ENCODE measurements around the gene THAP4.
"Not testable (repeated sequence)": the region's sequence is repeated elsewhere in the genome, so short reads cannot be mapped to it uniquely, and the experiment has no call there.

THAP4 gene

DNA sequence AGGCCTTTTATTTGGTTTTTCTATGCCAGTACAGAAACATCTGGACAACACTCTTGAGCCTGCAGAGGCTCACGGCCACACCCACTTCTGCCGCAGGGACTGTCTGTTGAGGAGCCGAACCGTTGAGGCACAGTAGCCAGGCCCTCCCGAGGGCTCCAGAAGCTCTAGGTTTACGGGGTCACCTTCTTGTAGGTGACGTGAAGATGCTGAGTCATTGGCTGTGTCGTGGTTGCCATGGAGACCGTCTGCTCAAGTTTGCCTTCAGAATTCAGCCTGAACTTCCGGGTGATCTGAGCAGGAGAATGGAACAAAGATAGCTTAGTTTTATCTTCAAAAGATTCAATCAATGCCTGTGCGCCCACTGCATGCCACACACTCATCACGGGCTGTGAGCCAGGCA, 52.5 kb downstream of the THAP4 start:
- peak; percentile 48 for DNase-seq (ENCODE audit: low spot score)

DNA sequence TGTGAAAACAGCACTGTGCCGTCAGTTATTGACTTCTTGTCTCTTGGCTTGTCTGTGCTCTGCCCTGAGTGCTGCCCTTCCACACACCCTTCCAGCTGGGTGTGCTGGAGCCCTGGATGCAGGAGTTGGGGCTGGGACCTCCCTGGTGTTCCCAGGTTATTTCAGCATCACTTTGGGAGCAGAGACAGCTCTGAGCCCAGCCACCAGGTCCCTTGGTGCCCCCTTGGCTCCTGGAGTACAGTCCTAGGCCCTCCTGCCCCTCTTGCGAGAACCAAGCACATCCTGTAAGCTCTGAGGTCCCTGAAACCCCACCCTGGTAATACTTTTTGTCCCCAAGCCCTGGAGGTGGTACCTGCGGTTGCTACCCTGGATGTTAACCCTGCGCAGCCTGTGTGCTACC, 54.2 kb downstream of the THAP4 start:
- no peak for DNase-seq (ENCODE audit: low spot score)

DNA sequence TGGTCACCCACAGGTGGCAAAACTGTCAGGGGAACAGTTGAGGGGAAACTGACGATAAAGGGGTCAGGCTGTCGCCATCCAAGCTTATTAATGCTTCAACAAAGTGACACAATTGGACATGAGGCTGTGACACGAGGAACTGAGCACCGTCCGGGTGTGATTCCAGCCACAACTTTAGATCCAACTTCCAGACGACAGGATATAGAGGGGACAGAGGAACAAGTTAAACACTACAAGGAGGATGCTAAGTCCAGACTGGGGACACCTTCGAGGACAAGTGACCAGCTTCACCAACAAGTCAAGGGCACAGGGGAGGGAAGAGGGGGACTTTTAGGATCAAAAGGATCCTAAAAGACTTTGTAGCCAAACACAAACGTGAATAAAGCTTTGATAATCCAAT, 54.6 kb downstream of the THAP4 start:
- no peak for DNase-seq (ENCODE audit: low spot score)

DNA sequence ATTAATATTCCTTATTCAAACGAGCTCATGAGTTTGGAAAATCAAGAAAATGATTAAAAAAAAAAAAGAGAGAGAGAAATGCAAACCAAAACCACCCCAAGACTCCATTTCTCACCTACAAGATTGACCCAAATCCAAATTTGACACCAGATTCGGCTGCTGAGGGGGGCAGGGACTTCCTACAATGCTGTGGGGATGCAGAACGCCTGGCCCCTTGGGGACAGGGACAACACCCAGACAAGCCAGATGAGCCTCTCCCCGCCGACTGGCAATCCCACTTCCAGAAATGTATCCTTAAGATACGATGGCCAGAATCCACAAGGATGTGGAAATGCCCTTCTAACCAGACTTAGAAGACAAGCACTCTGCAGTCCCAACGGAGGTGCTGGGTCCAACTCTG, 57.7 kb downstream of the THAP4 start:
- no peak for DNase-seq (ENCODE audit: low spot score)

DNA sequence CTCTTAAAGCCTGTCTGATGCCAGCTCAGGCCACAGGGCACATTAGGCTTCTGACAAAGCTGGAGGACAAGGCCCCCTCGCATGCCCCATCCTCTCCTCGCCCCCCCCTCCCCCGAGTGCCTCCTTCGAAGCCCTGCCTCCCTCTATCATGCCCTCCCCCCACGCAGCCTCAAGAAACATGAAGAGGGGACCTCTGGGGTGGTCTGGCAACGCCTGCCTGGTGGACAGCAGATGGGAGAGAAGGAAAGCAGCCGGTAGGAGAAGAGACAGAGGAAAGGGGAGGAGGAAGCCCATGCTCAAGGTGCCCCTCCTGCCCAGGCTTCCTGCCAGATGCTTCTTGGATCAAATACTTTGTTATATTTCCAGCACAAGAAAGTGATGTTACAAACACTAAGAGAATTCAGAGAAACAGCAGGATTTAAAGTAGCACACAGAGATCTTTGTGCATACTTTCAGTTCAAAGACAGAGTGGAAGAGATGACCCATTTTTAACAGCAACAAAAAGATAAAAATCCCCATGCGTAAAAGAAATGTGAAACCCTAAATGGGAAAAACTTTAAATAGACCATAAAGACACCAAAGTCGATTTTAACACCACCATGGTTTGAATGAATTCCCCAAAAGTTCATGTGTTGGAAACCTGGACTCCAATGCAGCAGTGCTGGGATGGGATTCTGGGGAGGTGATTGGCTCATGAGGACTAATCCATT, 59.4 kb downstream of the THAP4 start:
- peak; percentile 38 for DNase-seq (ENCODE audit: low spot score)

DNA sequence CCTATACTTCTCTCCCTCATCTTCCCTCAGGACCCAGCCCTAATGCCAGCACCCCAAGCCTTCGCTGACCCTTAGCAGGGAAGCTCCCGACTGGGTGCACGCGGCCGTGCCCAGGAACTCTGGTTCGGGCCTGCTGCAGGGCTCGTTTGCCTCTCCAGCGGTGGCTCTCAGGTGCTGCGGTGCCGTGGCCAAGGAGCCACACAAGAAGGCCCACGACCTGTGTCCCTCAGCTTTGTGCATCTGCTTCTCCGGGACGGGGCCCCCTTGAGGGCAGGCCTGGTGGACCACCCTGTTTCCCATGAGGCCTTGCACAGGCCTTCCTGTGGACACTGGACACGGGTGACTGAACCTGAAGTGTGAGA, 60.7 kb downstream of the THAP4 start:
- no peak for DNase-seq (ENCODE audit: low spot score)

DNA sequence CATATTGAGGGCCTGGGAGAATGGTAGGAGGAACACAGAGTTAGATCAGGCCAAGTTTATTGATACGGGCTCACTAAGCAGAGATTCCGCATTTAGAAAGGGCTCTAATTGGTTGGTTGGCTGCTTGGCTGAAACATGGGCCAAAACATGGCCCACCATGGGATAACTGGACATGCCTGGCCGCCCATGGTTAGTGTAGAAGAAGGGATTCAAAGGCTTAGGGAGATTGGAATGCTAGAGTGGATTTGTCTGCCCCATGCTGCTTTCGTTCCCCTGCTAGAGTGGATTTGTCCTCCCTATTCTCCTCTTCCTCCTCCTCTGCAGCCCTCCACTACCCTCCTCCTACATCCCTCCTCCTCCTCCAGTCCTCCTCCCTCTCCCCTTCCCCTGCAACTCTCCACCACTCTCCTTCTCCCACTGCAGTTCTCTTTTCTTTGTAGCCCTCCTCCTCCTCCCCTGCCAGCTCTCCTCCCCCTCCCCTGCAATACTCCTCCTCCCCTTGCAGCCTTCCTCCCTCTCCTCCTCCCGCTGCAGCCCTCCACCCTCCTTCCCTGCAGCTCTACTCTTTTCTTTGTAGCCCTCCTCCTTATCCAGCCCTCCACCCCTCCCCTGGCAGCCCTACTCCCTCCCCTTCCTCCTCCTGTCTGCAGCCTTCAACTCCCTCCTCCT, 61.2 kb downstream of the THAP4 start:
- DNase-seq (ENCODE audit: low spot score): no peak

DNA sequence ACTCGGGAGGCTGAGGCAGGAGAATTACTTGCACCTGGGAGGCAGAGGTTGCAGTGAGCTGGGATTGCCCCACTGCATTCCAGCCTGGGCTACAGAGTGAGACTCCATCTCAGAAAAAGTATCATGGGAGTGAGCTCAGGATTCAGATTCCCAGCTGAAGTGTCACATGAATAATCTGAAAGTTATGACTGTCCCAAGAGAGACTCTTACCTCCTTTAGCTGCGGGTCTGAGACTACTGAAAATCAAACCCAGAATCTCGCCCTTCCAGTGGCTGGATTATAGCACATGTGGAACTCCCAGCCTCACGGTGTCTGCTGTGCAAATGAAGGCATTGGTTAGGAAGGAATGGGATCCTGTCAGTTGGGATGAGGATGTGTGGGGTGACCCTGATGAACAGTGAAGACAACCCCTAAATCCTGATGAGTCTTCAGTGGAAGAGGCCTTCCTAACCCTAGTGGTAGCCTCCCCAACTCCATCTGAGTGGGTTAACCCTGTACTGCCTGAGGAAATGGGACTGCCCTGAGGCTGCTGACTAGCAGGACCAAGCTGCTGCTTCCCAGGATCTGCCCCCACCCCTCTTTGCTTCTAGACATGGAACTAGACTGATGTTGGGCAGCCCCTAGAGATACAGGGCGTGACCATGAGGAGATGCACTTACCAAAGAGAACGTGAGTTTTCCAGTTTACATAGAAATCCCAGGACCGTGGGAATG, 61.9 kb downstream of the THAP4 start:
- DNase-seq (ENCODE audit: low spot score): no peak

DNA sequence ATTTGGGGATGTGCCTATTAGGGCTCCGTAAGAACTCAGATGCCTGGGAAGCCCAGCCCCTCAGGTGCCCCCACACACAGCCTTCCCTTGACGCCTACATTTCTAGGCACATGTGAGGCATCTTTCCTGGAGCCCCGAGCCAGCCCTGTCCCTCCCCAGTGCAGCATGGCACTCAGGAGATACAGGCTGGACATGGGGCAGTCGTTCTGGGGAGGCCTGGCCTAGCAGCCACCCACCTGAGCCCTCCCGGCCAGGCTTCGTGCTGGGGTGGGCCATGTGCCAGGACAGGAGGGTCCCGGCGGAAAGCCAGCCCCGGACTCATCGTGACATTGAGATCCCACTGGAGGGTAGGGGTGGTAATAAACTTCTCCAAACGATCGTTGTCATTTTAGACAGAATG, 63.2 kb downstream of the THAP4 start:
- no peak for DNase-seq (ENCODE audit: low spot score)

DNA sequence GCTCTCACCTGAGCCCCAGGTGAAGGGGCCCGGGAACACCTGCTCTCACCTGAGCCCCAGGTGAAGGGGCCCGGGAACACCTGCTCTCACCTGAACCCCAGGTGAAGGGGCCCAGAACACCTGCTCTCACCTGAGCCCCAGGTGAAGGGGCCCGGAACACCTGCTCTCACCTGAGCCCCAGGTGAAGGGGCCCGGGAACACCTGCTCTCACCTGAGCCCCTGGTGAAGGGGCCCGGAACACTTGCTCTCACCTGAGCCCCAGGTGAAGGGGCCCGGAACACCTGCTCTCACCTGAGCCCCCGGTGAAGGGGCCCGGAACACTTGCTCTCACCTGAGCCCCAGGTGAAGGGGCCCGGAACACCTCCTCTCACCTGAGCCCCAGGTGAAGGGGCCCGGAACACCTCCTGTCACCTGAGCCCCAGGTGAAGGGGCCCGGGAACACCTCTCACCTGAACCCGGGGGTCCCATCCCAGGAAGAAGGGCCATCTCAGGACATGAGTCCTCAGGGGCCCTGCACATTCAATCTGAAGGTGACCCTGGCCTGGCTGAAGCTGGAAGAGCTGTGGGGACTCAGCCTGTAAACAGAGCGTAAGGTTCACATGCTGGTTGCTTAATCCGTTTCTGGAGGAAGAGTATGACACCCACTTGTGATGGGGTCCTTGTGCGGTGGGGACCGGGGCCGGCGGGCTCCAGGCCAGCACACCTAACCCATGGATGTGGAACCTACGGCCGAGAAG, 63.9 kb downstream of the THAP4 start:
- DNase-seq (ENCODE audit: low spot score): not testable (repeated sequence)

DNA sequence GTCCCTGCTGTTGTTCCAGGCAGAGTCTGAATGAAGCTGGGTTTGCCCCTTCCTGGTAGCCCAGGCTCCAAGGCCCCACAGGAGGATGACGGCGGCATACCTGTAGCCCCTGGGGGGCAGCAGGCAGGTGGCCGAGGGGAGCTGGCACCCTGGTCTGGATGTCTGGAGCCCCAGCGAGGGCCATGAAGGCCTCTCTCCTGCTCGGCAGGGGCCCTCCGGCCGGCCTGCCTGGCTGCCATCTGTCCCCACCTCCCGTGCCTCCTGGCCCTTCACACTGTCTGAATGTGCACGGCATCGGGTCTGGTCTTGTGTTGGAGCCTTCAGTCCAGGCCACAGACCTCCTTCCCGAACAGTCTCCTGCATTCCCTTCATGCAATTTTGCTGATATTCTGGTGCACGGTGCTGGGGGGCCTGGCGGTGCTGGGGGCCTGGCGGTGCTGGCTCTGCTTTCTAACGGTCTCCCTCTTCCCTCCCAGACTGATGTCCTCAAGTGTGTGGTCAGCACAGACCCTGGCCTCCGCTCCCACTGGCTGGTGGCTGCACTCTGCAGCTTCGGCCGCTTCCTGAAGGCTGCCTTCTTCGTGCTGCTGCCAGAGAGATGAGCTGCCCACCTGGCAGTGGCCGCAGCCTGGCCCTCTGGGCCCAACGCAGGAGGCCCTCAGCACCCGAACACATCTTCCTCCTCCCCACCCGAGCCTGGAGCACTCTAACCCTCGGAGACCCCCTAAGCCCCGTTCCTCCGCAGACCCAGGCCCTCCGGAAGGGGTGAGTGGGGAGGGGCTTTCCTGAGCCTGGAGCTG, 64.9 kb downstream of the THAP4 start:
- no peak for DNase-seq (ENCODE audit: low spot score)

DNA sequence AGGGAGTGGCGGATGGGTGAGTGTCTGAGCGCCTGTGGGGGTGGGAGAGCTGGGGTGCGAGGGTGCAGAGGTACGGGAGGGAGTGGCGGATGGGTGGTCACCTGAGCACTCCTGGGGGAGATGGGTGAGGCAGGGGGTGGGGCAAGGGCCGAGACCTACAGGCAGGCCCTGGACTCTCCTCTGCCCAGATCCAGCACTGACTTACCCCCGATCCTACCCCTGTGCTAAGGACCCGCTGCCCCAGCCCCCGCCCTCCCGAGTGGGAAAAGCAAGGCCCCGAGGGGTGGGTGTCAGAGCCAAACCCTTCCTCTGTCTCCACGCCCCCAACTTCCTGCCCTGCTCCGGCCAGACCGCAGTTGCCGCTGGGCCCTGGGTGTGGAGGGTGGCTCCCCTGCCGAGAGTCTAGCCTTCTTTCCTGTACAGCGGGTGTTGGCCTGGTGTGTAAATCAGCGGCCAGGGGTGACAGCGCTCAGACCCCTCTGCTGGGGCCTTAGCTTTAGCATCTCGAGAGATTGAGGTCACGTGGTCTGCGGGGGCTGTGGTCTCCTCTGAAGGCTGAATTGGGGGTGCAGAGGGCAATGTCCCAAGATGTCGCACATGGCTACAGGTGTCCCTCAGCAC, 65.9 kb downstream of the THAP4 start:
- no peak for DNase-seq (ENCODE audit: low spot score)

DNA sequence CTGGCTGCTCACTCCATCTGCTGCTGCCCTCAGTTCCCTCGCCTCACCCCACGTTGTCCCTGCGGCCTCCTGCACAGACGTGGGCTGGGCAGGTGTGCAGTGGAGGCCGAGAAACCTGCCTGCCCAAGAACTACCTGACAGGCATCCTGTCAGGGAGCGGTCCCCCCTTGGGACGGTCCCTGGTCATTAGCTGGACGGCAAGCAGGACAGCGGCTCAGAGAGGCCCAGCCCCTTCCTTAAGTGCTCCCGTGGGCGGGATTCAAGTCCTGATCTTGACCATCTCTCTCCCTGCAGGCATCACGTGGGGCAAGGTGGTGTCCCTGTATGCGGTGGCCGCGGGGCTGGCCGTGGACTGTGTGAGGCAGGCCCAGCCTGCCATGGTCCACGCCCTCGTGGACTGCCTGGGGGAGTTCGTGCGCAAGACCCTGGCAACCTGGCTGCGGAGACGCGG, 67.1 kb downstream of the THAP4 start:
- DNase-seq (ENCODE audit: low spot score): no peak

DNA sequence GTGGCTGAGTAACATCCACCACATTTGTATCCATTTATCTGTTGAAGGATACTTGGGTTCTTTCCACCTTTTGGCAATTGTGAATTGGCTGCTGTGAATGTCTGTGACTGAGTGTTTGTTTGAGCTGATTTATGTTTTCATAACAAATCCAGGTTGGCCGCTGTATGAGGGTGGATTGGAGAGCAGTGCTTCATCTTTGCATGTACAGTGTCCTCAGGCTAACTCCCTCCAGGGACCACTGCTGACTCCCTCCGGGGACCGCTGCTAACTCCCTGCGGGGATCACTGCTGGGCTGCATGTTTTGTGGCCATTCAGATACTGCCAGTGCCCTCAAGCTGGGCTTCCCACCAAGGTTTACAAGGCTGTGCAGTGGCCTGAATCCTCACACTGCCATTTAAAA, 68.2 kb downstream of the THAP4 start:
- no peak for DNase-seq (ENCODE audit: low spot score)

DNA sequence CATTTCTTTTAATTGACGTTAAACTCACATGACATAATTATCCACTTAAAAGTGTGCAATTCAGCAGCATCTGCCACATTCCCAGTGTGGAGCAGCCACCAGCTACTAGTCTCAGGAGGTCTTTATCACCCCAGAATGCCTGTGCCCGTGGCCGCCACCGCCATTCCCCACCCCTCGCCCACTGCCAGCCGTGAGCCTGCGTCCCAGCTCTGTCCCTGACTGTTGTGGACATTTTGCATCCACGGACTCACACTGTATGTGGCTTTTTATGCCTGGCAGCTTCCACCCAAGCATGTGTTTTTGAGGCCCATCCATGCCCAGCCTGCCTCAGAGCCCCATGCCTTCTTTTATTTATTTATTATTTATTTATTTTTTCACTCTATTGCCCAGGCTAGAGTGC, 69.2 kb downstream of the THAP4 start:
- DNase-seq (ENCODE audit: low spot score): no peak

DNA sequence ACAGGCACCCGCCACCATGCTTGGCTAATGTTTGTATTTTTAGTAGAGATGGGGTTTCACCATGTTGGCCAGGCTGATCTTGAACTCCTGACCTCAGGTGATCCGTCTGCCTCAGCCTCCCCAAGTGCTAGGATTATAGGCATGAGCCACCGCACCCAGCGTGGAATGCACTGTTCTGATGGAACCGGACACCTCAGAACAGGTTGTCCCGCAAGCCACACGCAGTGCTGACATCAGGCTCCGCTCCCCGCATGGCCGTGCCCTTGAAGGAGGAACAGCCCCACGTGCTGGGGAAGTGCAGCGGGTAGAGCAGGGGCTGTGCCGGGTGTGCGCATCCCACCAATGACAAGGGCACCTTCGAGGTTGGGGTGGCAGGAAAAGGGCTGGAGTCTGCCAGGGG, 69.7 kb downstream of the THAP4 start:
- DNase-seq (ENCODE audit: low spot score): not testable (repeated sequence)

DNA sequence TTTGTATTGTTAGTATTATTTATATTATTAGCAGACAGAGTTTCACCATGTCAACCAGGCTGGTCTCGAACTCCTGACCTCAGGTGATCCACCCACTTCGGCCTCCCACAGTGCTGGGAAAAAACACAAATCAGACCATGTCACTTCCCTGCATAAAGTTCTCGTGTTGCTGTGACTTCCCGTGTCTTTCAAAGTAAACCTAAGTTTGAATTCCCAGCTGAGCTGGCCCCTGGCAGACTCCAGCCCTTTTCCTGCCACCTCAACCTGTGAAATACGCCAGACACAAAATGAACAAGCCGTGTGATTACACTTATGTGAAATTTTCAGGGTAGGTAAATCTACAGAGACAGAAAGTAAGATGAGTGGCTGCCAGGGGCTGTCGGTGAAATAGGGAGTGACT, 70.5 kb downstream of the THAP4 start:
- no peak for DNase-seq (ENCODE audit: low spot score)

DNA sequence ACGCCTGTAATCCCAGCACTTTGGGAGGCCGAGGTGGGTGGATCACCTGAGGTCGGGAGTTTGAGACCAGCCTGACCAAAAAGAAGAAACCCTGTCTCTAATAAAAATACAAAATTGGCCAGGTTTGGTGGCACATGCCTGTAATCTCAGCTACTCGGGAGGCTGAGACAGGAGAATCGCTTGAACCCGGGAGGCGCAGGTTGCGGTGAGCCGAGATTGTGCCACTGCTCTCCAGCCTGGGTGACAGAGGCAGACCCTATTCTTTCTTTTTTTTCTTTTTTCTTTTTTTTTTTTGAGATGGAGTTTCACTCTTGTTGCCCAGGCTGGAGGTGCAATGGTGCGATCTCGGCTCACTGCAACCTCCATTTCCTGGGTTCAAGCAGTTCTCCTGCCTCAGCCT, 70.9 kb downstream of the THAP4 start:
- DNase-seq (ENCODE audit: low spot score): not testable (repeated sequence)

DNA sequence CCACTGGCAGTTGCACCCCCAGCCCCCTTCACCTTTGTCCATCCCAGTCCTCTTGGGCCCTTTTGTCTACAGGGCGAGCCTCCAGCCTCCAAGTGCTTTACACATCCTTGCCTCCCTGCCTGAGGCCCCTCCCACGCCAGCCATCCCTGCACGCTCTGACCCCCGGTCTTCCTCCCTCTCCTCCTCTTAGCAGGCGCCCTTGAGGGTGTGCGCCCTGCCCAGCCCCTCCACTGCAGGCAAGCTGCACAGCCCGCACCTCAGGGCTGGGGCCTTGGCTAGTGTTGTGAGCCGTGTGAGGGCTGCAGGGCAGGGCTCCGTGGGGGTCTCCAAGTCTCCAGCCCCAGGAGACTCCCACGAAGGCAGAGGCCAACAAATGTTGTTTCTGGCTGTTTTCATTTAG, 71.5 kb downstream of the THAP4 start:
- DNase-seq (ENCODE audit: low spot score): no peak

DNA sequence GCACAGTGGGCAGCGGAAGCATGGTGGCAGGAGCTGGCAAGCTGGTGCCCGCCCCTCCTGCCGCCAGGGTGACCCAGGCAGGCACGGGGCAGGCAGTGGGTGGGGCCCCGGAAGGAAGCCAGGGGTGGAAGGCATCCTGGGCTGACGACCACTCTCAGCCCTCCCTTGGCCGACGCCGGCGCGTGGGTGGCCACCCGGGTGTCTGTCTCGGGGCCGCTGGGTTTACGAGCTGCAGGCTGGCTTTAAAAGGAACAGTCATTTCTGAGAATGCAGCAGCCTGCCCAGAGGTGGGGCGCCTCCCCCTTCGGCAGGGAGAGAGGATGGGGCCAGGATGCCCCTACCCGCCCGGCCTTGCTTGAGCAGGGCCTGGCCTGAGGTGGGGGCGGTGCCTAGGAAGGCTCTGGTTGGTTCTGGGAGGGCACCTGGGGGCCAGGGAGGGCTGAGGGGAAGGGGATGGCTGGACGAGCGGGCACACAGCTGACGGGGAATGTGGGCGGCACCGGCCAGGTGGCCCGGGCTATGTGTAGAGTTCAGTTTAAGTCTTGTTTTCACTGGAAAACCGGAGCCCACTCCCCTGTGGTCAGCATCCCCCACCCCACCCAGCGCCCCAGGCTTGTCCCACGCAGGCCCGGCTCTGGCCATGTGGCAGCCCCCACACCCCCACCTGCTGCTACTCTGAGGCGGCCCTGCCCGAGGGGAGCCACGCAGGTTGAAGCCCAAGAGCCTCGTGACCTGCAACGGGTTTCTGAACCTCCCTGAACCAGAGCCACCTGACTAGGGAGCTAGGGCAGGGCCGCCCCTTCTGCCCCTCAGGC, 72.2 kb downstream of the THAP4 start:
- no peak for DNase-seq (ENCODE audit: low spot score)

All from AG08395 (cell line).